Common myeloid progenitor, CD34-positive (primary cell): Measurements from ENCODE around the gene PPP2R5D.
"Not testable (repeated sequence)": the region's sequence is repeated elsewhere in the genome, so short reads cannot be mapped to it uniquely, and the experiment has no call there.

Source experiments
- CTCF ChIA-PET: fragments of 350-600 bp; sonication (Branson Sonifier 250); formaldehyde crosslinking; loops from one replicate; lab custom pipeline; 2021; ENCODE audit warnings: antibody characterized with exemption; lab: Charles Lee
- POLR2A ChIA-PET: fragments of 350-600 bp; sonication (Branson Sonifier 250); formaldehyde crosslinking; loops from one replicate; lab custom pipeline; 2021; ENCODE audit warnings: antibody characterized with exemption; lab: Charles Lee
- DNase-seq, 3 donors: peaks; one replicate each; pipeline versions ENCODE4 v3.0.0 to v3.0.0-alpha.2; 2013
- H3K27ac ChIP-seq, 2 experiments: 1 replicate in 1 of 2; 2 replicates in 1 of 2; pipeline ENCODE4 v1.7.0; 2013; ENCODE audit warnings: inconsistent platforms in 2 of 2, low read length in 2 of 2, mild to moderate bottlenecking in 2 of 2, low read depth in 1 of 2, moderate library complexity in 1 of 2; ENCODE audit not compliant: severe bottlenecking in 2 of 2, insufficient read depth in 1 of 2, poor library complexity in 1 of 2
- H3K27me3 ChIP-seq, 5 experiments: replicated peaks in 2 of 5; 1 replicate in 3 of 5; 2 replicates in 2 of 5; pipeline versions ENCODE4 v1.6.1 to v1.7.0; 2013; ENCODE audit warnings: low read length in 4 of 5, mild to moderate bottlenecking in 2 of 5, moderate library complexity in 2 of 5, inconsistent platforms in 1 of 5; ENCODE audit not compliant: insufficient read depth in 5 of 5, control insufficient read depth in 4 of 5
- H3K36me3 ChIP-seq, 4 experiments: 1 replicate in 2 of 4; 2 replicates in 2 of 4; pipeline versions ENCODE4 v1.6.1 to v1.7.0; 2013; ENCODE audit warnings: low read length in 3 of 4, control low read depth in 1 of 4, mild to moderate bottlenecking in 1 of 4; ENCODE audit not compliant: control insufficient read depth in 4 of 4, insufficient read depth in 4 of 4
- H3K4me1 ChIP-seq, 4 experiments: 1 replicate in 3 of 4; 2 replicates in 1 of 4; pipeline versions ENCODE4 v1.6.1 to v1.7.1; 2013; ENCODE audit warnings: low read length in 3 of 4, mild to moderate bottlenecking in 3 of 4, control low read depth in 1 of 4, inconsistent platforms in 1 of 4, moderate library complexity in 1 of 4; ENCODE audit not compliant: control insufficient read depth in 4 of 4, insufficient read depth in 4 of 4; ENCODE audit errors: control extremely low read depth in 1 of 4
- H3K4me3 ChIP-seq, 7 experiments: 1 replicate in 4 of 7; 2 replicates in 3 of 7; pipeline versions ENCODE4 v1.5.1 to v1.7.0; 2013; ENCODE audit warnings: mild to moderate bottlenecking in 7 of 7, low read length in 6 of 7, moderate library complexity in 6 of 7, inconsistent platforms in 2 of 7, low read depth in 2 of 7, control low read depth in 1 of 7; ENCODE audit not compliant: insufficient read depth in 4 of 7, control insufficient read depth in 1 of 7; ENCODE audit errors: extremely low read depth in 1 of 7
- H3K9me3 ChIP-seq, 5 experiments: 1 replicate in 4 of 5; 2 replicates in 1 of 5; pipeline versions ENCODE4 v1.6.1 to v1.7.1; 2013; ENCODE audit warnings: low read length in 4 of 5, mild to moderate bottlenecking in 2 of 5, inconsistent platforms in 1 of 5, low read depth in 1 of 5, moderate library complexity in 1 of 5; ENCODE audit not compliant: control insufficient read depth in 4 of 5, insufficient read depth in 2 of 5; ENCODE audit errors: control extremely low read depth in 1 of 5
- WGBS: methylation state at CpG from one replicate; pipeline ENCODE4 v1.1.5; 2013; ENCODE audit not compliant: insufficient coverage; 5-methylcytosine and 5-hydroxymethylcytosine counted together

PPP2R5D gene

DNA sequence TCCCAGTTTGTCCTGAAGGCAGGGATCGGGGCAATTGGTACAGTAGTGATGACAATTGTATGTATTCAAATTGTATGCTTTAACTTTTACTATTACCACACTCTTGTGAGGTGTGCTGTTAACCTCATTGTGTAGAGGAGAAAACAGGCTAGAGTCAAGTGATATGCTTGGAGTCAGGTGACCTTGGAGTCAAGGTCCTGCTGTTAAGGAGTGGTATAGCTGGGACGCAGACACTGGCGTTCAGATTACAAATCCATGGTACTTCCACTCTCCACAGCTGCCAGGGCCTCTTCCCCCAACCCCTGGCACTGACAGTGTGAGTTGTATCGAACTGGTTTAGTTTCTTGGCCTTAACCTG, 44.6 kb upstream of the PPP2R5D start:
- Histone ChIP-seq H3K27ac (peak overlapping the region in 1 of 2 experiments; percentile 11), H3K27me3 (no peaks in the 10 kb centered on the region), H3K4me1 (peaks cover 0 to 12% (median 7%) of the 10 kb centered on the region in 4 experiments), H3K4me3 (no peak overlapping the region), H3K9me3 (no peaks in the 10 kb centered on the region), H3K36me3 (peaks cover 19 to 66% (median 51%) of the 10 kb centered on the region in 4 experiments)
- 94% methylated on average over 2 of the region's 4 CpGs for WGBS
- POLR2A ChIA-PET = interaction anchor here (1.5 kb wide), 1 partner anchor 44 kb away, joined by 3 read pairs; the partner anchor contains the start of gene PPP2R5D
- CTCF ChIA-PET = interaction anchor here (1.3 to 1.5 kb wide), 2 partner anchors 22 to 38 kb away, joined by 3 read pairs; no protein-coding TSS in a partner anchor
- DNase-seq = no peak

DNA sequence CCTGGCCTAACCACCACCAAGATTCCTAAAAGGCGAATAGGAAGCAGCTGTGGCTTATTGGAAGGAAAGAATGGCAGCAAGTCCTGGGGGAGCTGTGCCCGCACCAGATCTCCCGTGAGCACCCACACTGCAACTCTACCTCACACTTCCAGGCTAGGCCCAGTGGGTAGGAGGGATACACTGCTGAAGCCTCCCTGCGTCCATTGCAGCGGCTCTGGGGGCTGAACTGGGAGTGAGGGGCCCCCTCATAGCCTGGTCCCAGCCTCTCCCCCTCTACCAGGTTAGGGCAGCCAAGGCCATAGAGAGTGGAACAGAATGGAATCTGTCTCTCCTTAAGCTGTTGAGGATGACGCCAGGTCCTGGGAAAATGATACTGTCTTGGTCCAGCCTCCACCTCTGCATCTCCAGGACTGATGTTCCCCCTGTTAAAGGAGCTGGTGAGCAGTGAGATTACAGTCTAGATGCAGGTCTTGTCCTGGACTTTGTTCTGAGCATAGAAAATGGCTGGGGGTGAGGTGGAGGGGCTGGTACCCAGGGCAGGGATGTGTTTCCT, 43.8 kb upstream of the PPP2R5D start:
- ChIA-PET CTCF (interaction anchor here (1.1 to 1.5 kb wide), 3 partner anchors 9 to 39 kb away, joined by 3 to 5 read pairs (median 3); no protein-coding TSS in a partner anchor), POLR2A (no interaction called here)
- Histone ChIP-seq H3K4me3 (no peak overlapping the region), H3K27ac (no peak overlapping the region), H3K9me3 (no peaks in the 10 kb centered on the region), H3K36me3 (peaks cover 17 to 65% (median 49%) of the 10 kb centered on the region in 4 experiments), H3K27me3 (no peaks in the 10 kb centered on the region), H3K4me1 (peaks cover 0 to 4% (median 2%) of the 10 kb centered on the region in 4 experiments)
- WGBS = no CpG with 5 or more reads among the region's 6 CpGs
- no peak for DNase-seq

DNA sequence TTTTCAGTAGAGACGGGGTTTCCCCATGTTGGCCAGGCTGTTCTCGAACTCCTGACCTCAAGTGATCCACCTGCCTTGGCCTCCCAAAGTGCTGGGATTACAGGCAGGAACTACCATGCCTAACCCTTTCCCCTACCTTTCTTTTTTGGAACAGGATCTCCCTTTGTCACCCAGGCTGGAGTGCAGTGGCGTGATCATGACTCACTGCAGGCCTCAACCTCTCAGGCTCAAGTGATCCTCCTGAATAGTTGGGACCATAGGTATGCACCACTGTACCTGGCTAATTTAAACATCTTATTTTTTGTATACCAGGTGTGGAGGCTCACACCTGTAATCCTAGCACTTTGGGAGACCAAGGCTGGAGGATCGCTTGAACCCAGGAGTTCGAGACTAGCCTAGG, 43.0 kb upstream of the PPP2R5D start:
- H3K4me3 ChIP-seq, DNase-seq, H3K27ac ChIP-seq, POLR2A ChIA-PET, H3K9me3 ChIP-seq, H3K27me3 ChIP-seq, H3K4me1 ChIP-seq: not testable (repeated sequence)
- 94% methylated on average over 3 of the region's 5 CpGs for WGBS
- CTCF ChIA-PET = interaction anchor here (1.1 to 1.5 kb wide), 2 partner anchors 10 to 21 kb away, joined by 3 to 5 read pairs; no protein-coding TSS in a partner anchor
- H3K36me3 ChIP-seq = peaks cover 15 to 61% (median 45%) of the 10 kb centered on the region in 4 experiments

DNA sequence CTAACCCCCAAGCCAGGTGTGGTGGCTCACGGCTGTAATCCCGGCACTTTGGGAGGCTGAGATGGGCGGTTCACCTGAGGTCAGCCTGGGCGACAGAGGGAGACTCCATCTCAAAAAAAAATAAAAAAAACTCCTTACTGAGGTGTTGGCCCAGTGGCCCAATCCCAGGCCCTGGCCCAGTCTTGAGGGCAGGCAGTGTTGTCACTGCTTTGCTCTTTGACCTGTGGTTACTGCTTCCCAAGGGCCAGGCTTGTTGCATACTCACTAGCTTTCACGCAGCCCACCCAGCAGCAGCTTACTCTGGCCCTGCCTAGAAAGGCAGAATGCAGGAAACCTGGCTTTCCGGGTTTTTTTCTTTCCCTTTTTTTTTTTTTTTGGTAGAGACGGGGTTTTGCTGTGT, 41.9 kb upstream of the PPP2R5D start:
- Histone ChIP-seq H3K4me1 (no peaks in the 10 kb centered on the region), H3K27me3 (no peaks in the 10 kb centered on the region), H3K27ac (no peak overlapping the region), H3K4me3 (no peak overlapping the region), H3K9me3 (no peaks in the 10 kb centered on the region), H3K36me3 (peaks cover 10 to 53% (median 37%) of the 10 kb centered on the region in 4 experiments)
- ChIA-PET POLR2A (no interaction called here), CTCF (interaction anchor here (1.0 kb wide), 1 partner anchor 21 kb away, joined by 3 read pairs; no protein-coding TSS in a partner anchor)
- WGBS = 71% methylated on average over 7 of the region's 7 CpGs
- DNase-seq = no peak

DNA sequence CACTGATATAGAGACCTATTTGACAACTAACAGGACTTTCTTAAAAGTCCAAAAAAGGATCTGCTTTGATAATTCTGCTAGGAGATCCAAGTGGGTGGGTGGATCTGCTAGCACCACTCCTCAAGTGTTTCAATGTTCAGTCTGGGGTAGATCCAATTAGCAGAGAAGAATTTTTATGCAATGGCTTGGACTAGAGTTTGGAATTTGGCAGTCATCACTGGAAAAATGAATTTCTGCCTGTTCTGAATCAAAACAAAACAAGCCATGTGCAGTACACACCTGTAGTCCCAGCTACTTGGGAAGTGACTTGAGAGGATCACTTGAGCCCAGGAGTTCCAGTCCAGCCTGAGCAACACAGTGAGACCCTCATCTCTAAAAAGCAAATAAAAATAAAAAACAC, 36.4 kb upstream of the PPP2R5D start:
- H3K4me3 ChIP-seq = no peak overlapping the region
- no peaks in the 10 kb centered on the region for H3K27me3 ChIP-seq
- H3K27ac ChIP-seq = no peak overlapping the region
- ChIA-PET POLR2A (no interaction called here), CTCF (interaction anchor here (0.7 kb wide), 1 partner anchor 47 kb away, joined by 3 read pairs; no protein-coding TSS in a partner anchor)
- DNase-seq = no peak
- H3K4me1 ChIP-seq = no peaks in the 10 kb centered on the region
- no peaks in the 10 kb centered on the region for H3K9me3 ChIP-seq
- peaks cover 0 to 18% (median 13%) of the 10 kb centered on the region in 4 experiments for H3K36me3 ChIP-seq

DNA sequence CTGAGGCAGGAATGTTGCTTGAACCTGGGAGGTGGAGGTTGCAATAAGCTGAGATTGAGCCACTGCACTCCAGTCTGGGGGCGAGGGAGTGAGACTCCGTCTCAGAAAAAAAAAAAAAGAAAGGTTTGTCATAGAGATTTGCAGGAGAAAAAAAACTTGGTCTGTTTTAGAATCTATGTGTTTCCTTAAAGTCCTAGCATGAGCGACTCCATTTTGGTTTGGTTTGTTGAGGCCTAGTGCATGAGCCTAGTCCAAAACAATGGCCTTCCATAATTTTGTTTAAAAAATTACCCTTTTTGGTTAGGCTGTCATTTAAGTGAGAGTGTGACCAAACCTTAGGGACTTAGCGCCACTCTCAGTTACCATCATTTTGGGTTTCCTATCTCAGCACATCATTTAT, 32.0 kb upstream of the PPP2R5D start:
- Histone ChIP-seq H3K36me3 (peaks cover 0 to 3% (median 0%) of the 10 kb centered on the region in 4 experiments), H3K27me3 (no peaks in the 10 kb centered on the region), H3K4me3 (no peak overlapping the region), H3K27ac (no peak overlapping the region), H3K9me3 (no peaks in the 10 kb centered on the region), H3K4me1 (no peaks in the 10 kb centered on the region)
- ChIA-PET POLR2A (no interaction called here), CTCF (no interaction called here)
- 92% methylated on average over 3 of the region's 4 CpGs for WGBS
- DNase-seq = no peak

DNA sequence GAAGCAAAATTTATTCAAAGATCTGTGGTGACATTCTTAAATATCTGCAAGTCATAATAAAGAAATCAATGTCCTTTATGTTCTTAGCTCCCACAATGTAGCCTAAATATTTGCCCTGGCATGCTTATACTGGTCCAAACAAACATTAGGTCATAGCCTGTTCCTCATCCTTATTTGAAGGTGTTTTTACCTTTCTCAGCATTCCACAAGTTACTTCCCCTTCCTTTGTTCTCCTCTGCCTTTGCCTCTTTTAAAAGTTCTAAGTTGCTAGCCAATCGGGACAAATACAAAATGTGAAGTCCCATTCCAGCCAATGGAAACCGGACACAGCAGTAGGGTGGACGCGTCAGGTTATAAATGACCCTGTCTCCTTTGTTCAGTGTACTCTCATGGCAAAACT, 30.0 kb upstream of the PPP2R5D start:
- 89% methylated on average over 3 of the region's 4 CpGs for WGBS
- POLR2A ChIA-PET, H3K27ac ChIP-seq, H3K36me3 ChIP-seq, H3K9me3 ChIP-seq, H3K4me3 ChIP-seq, H3K4me1 ChIP-seq, H3K27me3 ChIP-seq, DNase-seq: not testable (repeated sequence)
- CTCF ChIA-PET = interaction anchor here (0.6 kb wide), 1 partner anchor 426 kb away, joined by 4 read pairs; no protein-coding TSS in a partner anchor
